Activated naive CD8-positive, alpha-beta T cell treated with anti-CD3 and anti-CD28 coated beads, Interleukin-2, amount 50 U/mL, for 24 hours (primary cell): Measurements from ENCODE around the gene CHRNA9.
"Not testable (repeated sequence)": the region's sequence is repeated elsewhere in the genome, so short reads cannot be mapped to it uniquely, and the experiment has no call there.

ENCODE experiments used
- ATAC-seq: fragments of 150-1000 bp; cut with Tn5 transposase; one replicate; pipeline ENCODE4 v1.10.0; 2021
- DNase-seq: peaks from one replicate; pipeline ENCODE4 v3.0.0; 2021
- H3K27ac Mint-ChIP-seq: one replicate; pipeline ENCODE4 v1.8.0; 2021; ENCODE audit warnings: mild to moderate bottlenecking, mixed read lengths
- H3K27me3 Mint-ChIP-seq: one replicate; pipeline ENCODE4 v1.8.0; 2021; ENCODE audit warnings: mixed read lengths
- H3K36me3 Mint-ChIP-seq: one replicate; pipeline ENCODE4 v1.8.0; 2021; ENCODE audit warnings: low read depth, mixed read lengths
- H3K4me1 Mint-ChIP-seq: one replicate; pipeline ENCODE4 v1.8.0; 2021; ENCODE audit warnings: mixed read lengths
- H3K4me3 Mint-ChIP-seq: one replicate; pipeline ENCODE4 v1.8.0; 2021; ENCODE audit warnings: mild to moderate bottlenecking, moderate library complexity, mixed read lengths
- H3K9me3 Mint-ChIP-seq: one replicate; pipeline ENCODE4 v1.8.0; 2021; ENCODE audit warnings: mixed read lengths

Gene CHRNA9, protein sequence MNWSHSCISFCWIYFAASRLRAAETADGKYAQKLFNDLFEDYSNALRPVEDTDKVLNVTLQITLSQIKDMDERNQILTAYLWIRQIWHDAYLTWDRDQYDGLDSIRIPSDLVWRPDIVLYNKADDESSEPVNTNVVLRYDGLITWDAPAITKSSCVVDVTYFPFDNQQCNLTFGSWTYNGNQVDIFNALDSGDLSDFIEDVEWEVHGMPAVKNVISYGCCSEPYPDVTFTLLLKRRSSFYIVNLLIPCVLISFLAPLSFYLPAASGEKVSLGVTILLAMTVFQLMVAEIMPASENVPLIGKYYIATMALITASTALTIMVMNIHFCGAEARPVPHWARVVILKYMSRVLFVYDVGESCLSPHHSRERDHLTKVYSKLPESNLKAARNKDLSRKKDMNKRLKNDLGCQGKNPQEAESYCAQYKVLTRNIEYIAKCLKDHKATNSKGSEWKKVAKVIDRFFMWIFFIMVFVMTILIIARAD

DNA sequence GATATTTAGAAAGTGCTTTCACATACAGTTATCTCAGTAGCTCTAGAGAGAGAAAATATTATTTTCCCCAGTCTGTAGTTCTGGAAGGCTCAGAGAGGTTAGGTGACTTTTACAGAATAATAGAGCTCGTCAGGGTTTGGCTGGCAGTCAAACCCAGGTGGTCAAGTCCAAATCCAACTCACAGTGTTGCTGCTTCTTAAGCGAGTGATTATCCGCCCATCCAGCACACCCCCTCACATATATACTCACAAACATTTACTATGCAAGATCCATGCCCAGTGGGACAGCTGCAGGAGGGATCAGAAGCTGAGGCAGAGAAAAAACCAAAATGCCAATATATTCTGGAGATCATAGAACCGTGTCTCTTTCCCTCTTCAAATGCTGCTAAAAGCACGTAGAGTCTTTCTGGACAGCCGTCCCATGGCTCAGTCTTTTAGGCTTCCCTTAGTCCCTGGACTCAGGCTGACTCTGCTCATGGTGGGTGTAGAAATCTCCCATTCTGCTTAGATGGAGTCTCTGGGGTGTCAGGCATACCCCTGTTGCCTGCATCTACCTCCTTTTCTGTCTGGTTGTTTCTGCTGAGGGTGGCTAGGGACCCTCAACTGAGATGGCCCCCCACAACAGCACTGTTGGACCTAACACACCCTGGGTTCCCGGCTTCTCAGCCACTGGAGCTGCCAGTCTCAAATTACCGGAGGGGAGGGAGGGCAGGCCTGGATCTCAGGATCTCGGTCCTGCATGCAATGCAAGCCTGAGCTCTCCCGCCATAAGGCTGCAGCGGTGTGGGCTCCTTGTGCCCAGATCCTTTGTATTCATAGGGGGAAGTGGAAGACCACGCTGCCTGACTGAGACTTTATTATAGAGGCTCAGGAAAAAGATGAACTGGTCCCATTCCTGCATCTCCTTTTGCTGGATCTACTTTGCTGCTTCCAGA is at the start of gene CHRNA9:
TSS of gene CHRNA9 (plus strand) at position 743 of the 934 bp plus-strand sequence. CDS start at position 878, 135 bp downstream.
- H3K4me3 Mint-ChIP-seq = no peak within 1 kb of the TSS
- no peaks in the 10 kb centered on the region for H3K27me3 Mint-ChIP-seq
- H3K9me3 Mint-ChIP-seq = no peaks in the 10 kb centered on the region
- ATAC-seq (no peak), DNase-seq (no peak)
- H3K27ac Mint-ChIP-seq = no peak within 1 kb of the TSS
- peaks cover under 1% of the 10 kb centered on the region for H3K4me1 Mint-ChIP-seq
- no peaks in the 10 kb centered on the region for H3K36me3 Mint-ChIP-seq

DNA sequence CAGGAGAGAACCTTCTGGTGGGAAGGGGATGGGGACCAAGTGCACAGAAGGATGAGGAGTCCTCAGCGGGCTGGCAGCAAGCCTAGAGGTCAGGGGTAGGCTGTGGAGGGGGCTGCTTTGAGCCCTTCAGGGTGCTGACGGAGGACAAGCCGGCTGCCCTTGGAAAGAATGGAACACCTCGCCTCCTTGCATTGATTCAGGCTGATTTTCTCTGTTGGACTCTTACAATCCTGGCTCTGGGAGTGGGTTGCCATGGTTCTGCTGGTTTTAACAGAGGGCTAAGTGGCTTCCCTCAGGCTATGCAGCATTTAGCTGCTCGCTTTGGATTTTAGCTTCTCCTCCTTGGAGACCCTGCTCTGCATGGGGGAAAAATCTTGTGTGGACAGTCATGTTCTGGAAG is 49.4 kb upstream of the CHRNA9 start:
- Mint-ChIP-seq H3K9me3 (peaks cover 7% of the 10 kb centered on the region), H3K4me1 (peaks cover 89% of the 10 kb centered on the region), H3K27me3 (no peaks in the 10 kb centered on the region), H3K36me3 (peaks cover 21% of the 10 kb centered on the region), H3K27ac (peak overlapping the region; percentile 71), H3K4me3 (no peak overlapping the region)
- ATAC-seq (no peak), DNase-seq (no peak)

GRCh38 chr4:40288566-40288965 is 46.6 kb upstream of the CHRNA9 start:
- H3K9me3 Mint-ChIP-seq = peaks cover 9% of the 10 kb centered on the region
- H3K4me1 Mint-ChIP-seq = peaks cover 86% of the 10 kb centered on the region
- DNase-seq (no peak), ATAC-seq (no peak)
- no peak overlapping the region for H3K4me3 Mint-ChIP-seq
- peak overlapping the region; percentile 95 for H3K27ac Mint-ChIP-seq
- peaks cover 9% of the 10 kb centered on the region for H3K36me3 Mint-ChIP-seq
- H3K27me3 Mint-ChIP-seq = no peaks in the 10 kb centered on the region

- Mint-ChIP-seq H3K36me3 (peaks cover 6% of the 10 kb centered on the region), H3K27me3 (no peaks in the 10 kb centered on the region), H3K9me3 (peaks cover 9% of the 10 kb centered on the region), H3K27ac (peak overlapping the region; percentile 95), H3K4me1 (peaks cover 76% of the 10 kb centered on the region), H3K4me3 (peak overlapping the region; percentile 64)
- DNase-seq = no peak
- ATAC-seq = peak; percentile 83
These were observed 45.6 kb upstream of the CHRNA9 start for GRCh38 chr4:40289366-40290188.

DNA sequence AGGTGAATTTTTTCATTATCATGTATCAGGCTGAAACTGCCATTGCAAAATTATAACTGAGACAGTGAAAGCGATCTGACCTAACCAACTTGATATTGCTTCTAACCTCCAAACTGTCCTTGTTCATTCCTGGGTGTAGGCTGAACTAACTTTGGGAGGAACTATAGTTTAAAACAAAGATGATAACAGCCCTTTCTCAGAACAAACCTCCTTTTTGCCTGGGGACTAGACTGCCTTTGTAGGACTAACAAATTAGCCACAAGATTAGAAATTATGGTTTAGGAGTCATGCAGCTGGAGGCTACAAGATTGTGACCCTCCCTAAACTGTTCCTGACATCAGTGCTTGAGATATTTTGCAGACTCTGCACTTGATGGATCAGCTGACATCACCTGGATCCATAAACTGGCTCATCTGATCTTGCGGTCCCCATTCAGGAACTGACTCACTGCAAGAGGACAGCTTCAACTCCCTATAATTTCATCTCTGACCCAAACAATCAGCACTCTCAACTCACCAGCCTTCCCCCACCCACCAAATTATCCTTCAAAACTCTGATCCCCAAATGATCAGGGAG is 44.4 kb upstream of the CHRNA9 start:
- Mint-ChIP-seq H3K27ac (peak overlapping the region; percentile 57), H3K4me3 (peak overlapping the region; percentile 1), H3K4me1 (peaks cover 66% of the 10 kb centered on the region)
- not testable (repeated sequence) for H3K9me3 Mint-ChIP-seq, DNase-seq, H3K36me3 Mint-ChIP-seq, ATAC-seq, H3K27me3 Mint-ChIP-seq

- Mint-ChIP-seq H3K27ac (peak overlapping the region; percentile 73), H3K4me3 (no peak overlapping the region), H3K36me3 (peaks cover 2% of the 10 kb centered on the region), H3K27me3 (no peaks in the 10 kb centered on the region), H3K9me3 (peaks cover 12% of the 10 kb centered on the region), H3K4me1 (peaks cover 65% of the 10 kb centered on the region)
- ATAC-seq (peak; percentile 46), DNase-seq (no peak)
These were observed 42.8 kb upstream of the CHRNA9 start for GRCh38 chr4:40292313-40292759.

- H3K9me3 Mint-ChIP-seq = peaks cover 12% of the 10 kb centered on the region
- no peak for DNase-seq
- H3K27ac Mint-ChIP-seq = no peak overlapping the region
- peaks cover 66% of the 10 kb centered on the region for H3K4me1 Mint-ChIP-seq
- H3K27me3 Mint-ChIP-seq = no peaks in the 10 kb centered on the region
- no peak for ATAC-seq
- peaks cover 3% of the 10 kb centered on the region for H3K36me3 Mint-ChIP-seq
- no peak overlapping the region for H3K4me3 Mint-ChIP-seq
These were observed 40.8 kb upstream of the CHRNA9 start for GRCh38 chr4:40294339-40294738.

DNA sequence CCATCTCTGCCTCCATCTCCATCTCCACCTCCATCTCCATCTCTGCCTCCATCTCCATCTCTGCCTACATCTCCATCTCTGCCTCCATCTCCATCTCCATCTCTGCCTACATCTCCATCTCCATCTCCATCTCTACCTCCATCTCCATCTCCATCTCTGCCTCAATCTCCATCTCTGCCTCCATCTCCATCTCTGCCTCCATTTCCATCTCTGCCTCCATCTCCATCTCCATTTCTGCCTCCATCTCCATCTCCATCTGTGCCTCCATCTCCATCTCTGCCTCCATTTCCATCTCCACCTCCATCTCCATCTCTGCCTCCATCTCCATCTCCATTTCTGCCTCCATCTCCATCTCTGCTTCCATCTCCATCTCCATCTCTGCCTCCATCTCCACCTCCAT is 40.1 kb upstream of the CHRNA9 start:
- DNase-seq, H3K27me3 Mint-ChIP-seq, H3K27ac Mint-ChIP-seq, ATAC-seq, H3K36me3 Mint-ChIP-seq, H3K4me3 Mint-ChIP-seq: not testable (repeated sequence)
- Mint-ChIP-seq H3K4me1 (peaks cover 66% of the 10 kb centered on the region), H3K9me3 (peaks cover 12% of the 10 kb centered on the region)

- H3K27me3 Mint-ChIP-seq = no peaks in the 10 kb centered on the region
- H3K36me3 Mint-ChIP-seq = peaks cover 3% of the 10 kb centered on the region
- DNase-seq = no peak
- ATAC-seq = no peak
- H3K27ac Mint-ChIP-seq = no peak overlapping the region
- H3K4me3 Mint-ChIP-seq = no peak overlapping the region
- H3K9me3 Mint-ChIP-seq = peaks cover 12% of the 10 kb centered on the region
- peaks cover 66% of the 10 kb centered on the region for H3K4me1 Mint-ChIP-seq
These were observed 39.6 kb upstream of the CHRNA9 start for GRCh38 chr4:40295572-40295971.

DNA sequence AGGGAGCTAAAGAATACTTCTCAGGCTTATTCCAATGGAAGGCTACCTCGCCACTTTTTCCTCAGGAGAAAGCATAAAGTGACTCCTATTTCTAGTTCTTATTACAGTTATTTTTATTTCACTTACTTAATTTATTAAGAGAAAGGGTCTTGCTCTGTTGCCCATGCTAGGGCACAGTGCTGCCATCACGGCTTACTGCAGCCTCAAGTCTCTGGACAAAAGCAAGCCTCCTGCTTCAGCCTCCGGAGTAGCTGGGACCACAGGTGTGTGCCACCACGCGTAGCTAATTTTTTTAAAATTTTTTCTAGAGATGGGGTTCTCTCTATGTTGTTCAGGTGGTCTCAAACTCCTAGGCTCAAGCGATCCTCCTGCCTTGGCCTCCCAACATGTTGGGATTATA is 36.0 kb upstream of the CHRNA9 start:
- ATAC-seq = no peak
- Mint-ChIP-seq H3K9me3 (peaks cover 6% of the 10 kb centered on the region), H3K27me3 (no peaks in the 10 kb centered on the region), H3K4me1 (peaks cover 70% of the 10 kb centered on the region), H3K36me3 (peaks cover 4% of the 10 kb centered on the region), H3K27ac (no peak overlapping the region), H3K4me3 (no peak overlapping the region)
- DNase-seq = no peak

DNA sequence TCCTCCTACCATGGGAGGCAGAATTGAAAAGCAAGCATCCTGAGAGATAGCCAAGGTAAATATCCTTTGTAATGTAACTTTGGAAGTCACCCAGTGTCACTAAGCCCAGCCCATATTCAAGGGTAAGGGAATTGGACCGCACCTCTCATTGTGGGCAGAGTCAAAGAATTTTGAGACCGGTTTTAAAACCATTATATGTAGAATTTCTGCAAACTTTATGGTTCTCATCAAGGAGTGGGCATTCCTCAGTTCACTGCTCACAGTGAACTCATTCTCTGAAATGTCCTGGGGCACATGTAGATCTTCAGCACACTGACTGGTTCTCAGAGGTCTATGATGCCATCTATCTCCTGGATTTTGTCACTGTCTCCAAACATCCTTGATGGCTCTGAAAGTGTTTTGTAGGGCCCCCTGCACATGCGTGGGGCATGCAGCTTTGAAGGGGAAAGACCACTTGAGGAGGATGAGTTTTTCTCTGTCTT is 35.3 kb upstream of the CHRNA9 start:
- Mint-ChIP-seq H3K27me3 (no peaks in the 10 kb centered on the region), H3K9me3 (peaks cover 11% of the 10 kb centered on the region), H3K4me1 (peaks cover 77% of the 10 kb centered on the region), H3K27ac (peak overlapping the region; percentile 92), H3K36me3 (peaks cover 10% of the 10 kb centered on the region), H3K4me3 (no peak overlapping the region)
- ATAC-seq (peak; percentile 54), DNase-seq (no peak)

DNA sequence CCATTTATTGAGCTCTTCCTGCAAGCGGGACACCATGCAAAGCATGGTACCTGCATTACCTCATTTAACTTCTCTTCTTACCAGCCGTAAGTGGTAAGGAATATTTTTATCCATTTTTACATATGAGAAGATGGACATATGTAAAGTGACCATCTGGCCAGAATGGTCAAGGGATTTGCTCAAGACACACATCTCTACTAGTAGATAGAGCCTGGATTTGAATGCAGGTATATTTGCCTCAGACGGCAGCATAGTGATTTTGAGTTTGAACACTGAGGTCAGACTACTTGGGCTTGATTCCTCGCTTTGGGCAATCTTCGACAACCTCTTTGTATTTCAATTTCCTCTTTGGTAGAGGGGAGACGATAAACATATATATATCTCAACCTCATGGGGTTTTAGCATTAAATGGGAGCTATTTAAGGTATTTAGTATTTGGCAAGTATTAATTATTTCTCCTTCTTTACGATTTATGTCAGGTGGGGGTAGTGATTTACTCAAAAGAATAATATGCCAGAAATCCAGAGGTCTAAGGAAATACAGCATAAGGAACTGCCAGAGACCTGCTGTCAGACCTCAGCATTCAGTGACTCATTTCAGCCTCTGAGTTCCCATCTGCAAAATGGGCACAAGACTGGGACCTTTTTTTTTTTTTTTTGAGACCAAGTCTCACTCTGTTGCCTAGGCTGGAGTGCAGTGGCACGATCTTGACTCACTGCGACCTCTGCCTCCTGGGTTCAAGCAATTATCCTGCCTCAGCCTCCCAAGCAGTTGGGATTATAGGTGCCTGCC is 34.6 kb upstream of the CHRNA9 start:
- Mint-ChIP-seq H3K36me3 (peaks cover 10% of the 10 kb centered on the region), H3K4me1 (peaks cover 84% of the 10 kb centered on the region)
- no peak for ATAC-seq

DNA sequence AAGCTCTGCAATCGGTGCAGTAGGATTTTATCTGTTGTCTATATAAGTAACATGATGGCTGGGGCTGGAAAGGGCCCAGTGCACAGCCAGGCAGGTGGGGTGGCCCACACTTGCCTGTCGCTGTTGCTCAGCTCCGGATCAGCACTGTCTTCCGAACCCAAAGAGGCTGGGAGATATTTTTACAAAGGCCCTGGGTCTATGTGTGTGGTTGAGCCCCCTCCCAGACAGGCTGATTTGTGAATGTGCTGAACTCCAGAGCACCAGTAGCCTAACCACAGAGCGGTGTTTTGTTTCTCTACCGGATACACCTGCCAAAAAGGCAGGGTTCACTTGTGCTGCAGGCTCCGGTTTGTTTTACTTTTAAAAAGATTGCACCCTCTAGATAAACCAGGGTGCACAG is 33.5 kb upstream of the CHRNA9 start:
- Mint-ChIP-seq H3K4me1 (peaks cover 90% of the 10 kb centered on the region), H3K36me3 (peaks cover 10% of the 10 kb centered on the region), H3K9me3 (peaks cover 8% of the 10 kb centered on the region), H3K27me3 (no peaks in the 10 kb centered on the region), H3K4me3 (peak overlapping the region; percentile 70), H3K27ac (peak overlapping the region; percentile 92)
- ATAC-seq (peak; percentile 6), DNase-seq (no peak)

More for the DNA sequence above, 34.6 kb upstream of the CHRNA9 start:
- DNase-seq = no peak
- Mint-ChIP-seq H3K27ac (peak overlapping the region; percentile 92), H3K27me3 (no peaks in the 10 kb centered on the region), H3K4me3 (peak overlapping the region; percentile 70), H3K9me3 (peaks cover 11% of the 10 kb centered on the region)
